ENCODE data around the gene FYTTD1.

The FYTTD1 gene

DNA sequence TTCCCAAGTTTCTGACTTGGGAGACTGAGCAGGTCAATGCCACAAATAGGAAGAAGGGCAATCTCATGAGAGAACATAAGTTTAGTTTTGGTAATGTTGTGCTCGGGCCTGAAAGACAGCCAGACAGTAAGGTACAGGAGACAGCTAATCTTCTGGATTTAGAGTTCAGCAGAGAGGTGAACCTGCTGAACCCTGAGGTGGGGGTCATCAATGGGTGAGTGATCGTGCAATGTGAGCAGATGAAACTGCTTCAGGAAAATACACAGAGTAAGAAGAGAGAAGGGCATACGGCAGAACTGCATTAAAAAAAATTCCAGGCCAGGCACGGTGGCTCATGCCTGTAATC lies 36.2 kb upstream of the FYTTD1 start:
- H3K4me3 ChIP-seq (ENCODE audit: low read length): peak overlapping the region; percentile 55
- H3K9me2 ChIP-seq (replicated peaks; ENCODE audit: control insufficient read depth, low read length): no peaks in the 10 kb centered on the region
- no peaks in the 10 kb centered on the region for H3K9me3 ChIP-seq (ENCODE audit: control insufficient read depth, insufficient read depth, low read length)
- peaks cover 64% of the 10 kb centered on the region for H3K79me2 ChIP-seq (ENCODE audit: control insufficient read depth, low read length)
- peak overlapping the region; percentile 65 for H3K27ac ChIP-seq (ENCODE audit: low read depth, low read length)
- H3F3A ChIP-seq (ENCODE audit: control insufficient read depth, insufficient read depth): peaks cover 17% of the 10 kb centered on the region
- peak overlapping the region; percentile 68 for H3K4me2 ChIP-seq (ENCODE audit: low read length)
- no peak for TF ChIP-seq EZH2phosphoT487 (IDR thresholded peaks at IDR 0.05; ENCODE audit: borderline replicate concordance, low read length)
- peaks cover 7% of the 10 kb centered on the region; the same call in 1 of the 2 replicates for H4K20me1 ChIP-seq (ENCODE audit: control insufficient read depth, insufficient read depth, low read depth, low read length)
- H3K4me1 ChIP-seq (ENCODE audit: control insufficient read depth, low read length): peaks cover 51% of the 10 kb centered on the region
- H3K27me3 ChIP-seq (ENCODE audit: control insufficient read depth, low read length): no peaks in the 10 kb centered on the region
- peaks cover 37% of the 10 kb centered on the region for H3K36me3 ChIP-seq (ENCODE audit: control insufficient read depth, low read length)

DNA sequence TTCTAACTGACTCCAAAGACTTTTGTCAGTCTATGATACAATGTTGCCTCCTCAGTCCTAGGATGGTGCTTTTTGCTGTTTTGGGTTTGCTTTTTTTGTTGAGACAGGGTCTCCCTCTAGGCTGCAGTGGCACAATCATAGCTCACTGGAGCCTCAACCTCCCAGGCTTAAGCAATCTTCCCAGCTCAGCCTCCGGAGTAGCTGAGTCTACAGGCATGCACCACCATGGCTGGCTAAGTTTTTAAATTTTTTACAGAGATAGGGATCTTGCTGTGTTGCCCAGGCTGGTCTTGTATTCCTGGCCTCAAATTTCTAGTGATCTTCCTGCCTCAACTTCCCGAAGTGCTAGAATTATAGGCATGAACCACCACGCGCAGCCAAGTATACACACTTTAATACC lies 35.4 kb upstream of the FYTTD1 start:
- Histone ChIP-seq H3K9me3 (ENCODE audit: control insufficient read depth, insufficient read depth, low read length) (no peaks in the 10 kb centered on the region), H3K27ac (ENCODE audit: low read depth, low read length) (no peak overlapping the region), H3K27me3 (ENCODE audit: control insufficient read depth, low read length) (no peaks in the 10 kb centered on the region), H3K36me3 (ENCODE audit: control insufficient read depth, low read length) (peaks cover 37% of the 10 kb centered on the region), H3K4me2 (ENCODE audit: low read length) (no peak overlapping the region), H3F3A (ENCODE audit: control insufficient read depth, insufficient read depth) (peaks cover 17% of the 10 kb centered on the region), H3K4me1 (ENCODE audit: control insufficient read depth, low read length) (peaks cover 48% of the 10 kb centered on the region), H4K20me1 (ENCODE audit: control insufficient read depth, insufficient read depth, low read depth, low read length) (peaks cover 7% of the 10 kb centered on the region; the same call in 1 of the 2 replicates), H3K9me2 (replicated peaks; ENCODE audit: control insufficient read depth, low read length) (no peaks in the 10 kb centered on the region), H3K79me2 (ENCODE audit: control insufficient read depth, low read length) (peaks cover 65% of the 10 kb centered on the region), H3K4me3 (ENCODE audit: low read length) (no peak overlapping the region)
- TF ChIP-seq CTCF (IDR thresholded peaks at IDR 0.05; ENCODE audit: low read depth, low read length, poor library complexity, severe bottlenecking) (no peak), EZH2phosphoT487 (IDR thresholded peaks at IDR 0.05; ENCODE audit: borderline replicate concordance, low read length) (no peak)

GRCh38 chr3:197718891-197719290 lies 30.8 kb upstream of the FYTTD1 start:
- TF ChIP-seq EZH2phosphoT487 (IDR thresholded peaks at IDR 0.05; ENCODE audit: borderline replicate concordance, low read length) (no peak), CTCF (IDR thresholded peaks at IDR 0.05; ENCODE audit: low read depth, low read length, poor library complexity, severe bottlenecking) (no peak)
- Histone ChIP-seq H4K20me1 (ENCODE audit: control insufficient read depth, insufficient read depth, low read depth, low read length) (0 out of 2 replicates have a peak, but pooled peaks cover 3% of the 10 kb centered on the region), H3K9me3 (ENCODE audit: control insufficient read depth, insufficient read depth, low read length) (peaks cover 15% of the 10 kb centered on the region; the same call in 1 of the 2 replicates), H3K4me3 (ENCODE audit: low read length) (no peak overlapping the region), H3K4me1 (ENCODE audit: control insufficient read depth, low read length) (peaks cover 13% of the 10 kb centered on the region), H3F3A (ENCODE audit: control insufficient read depth, insufficient read depth) (peaks cover 6% of the 10 kb centered on the region; the same call in 1 of the 2 replicates), H3K79me2 (ENCODE audit: control insufficient read depth, low read length) (peaks cover 72% of the 10 kb centered on the region), H3K27ac (ENCODE audit: low read depth, low read length) (no peak overlapping the region), H3K36me3 (ENCODE audit: control insufficient read depth, low read length) (peaks cover 53% of the 10 kb centered on the region), H3K9me2 (replicated peaks; ENCODE audit: control insufficient read depth, low read length) (no peaks in the 10 kb centered on the region), H3K27me3 (ENCODE audit: control insufficient read depth, low read length) (no peaks in the 10 kb centered on the region), H3K4me2 (ENCODE audit: low read length) (no peak overlapping the region)

- TF ChIP-seq CTCF (IDR thresholded peaks at IDR 0.05; ENCODE audit: low read depth, low read length, poor library complexity, severe bottlenecking) (no peak), EZH2phosphoT487 (IDR thresholded peaks at IDR 0.05; ENCODE audit: borderline replicate concordance, low read length) (no peak)
- Histone ChIP-seq H3K79me2 (ENCODE audit: control insufficient read depth, low read length) (peaks cover 81% of the 10 kb centered on the region), H3K4me1 (ENCODE audit: control insufficient read depth, low read length) (peaks cover 23% of the 10 kb centered on the region), H3F3A (ENCODE audit: control insufficient read depth, insufficient read depth) (0 out of 2 replicates have a peak, but pooled peaks cover 2% of the 10 kb centered on the region), H3K36me3 (ENCODE audit: control insufficient read depth, low read length) (peaks cover 51% of the 10 kb centered on the region), H3K4me2 (ENCODE audit: low read length) (no peak overlapping the region), H3K9me2 (replicated peaks; ENCODE audit: control insufficient read depth, low read length) (no peaks in the 10 kb centered on the region), H3K4me3 (ENCODE audit: low read length) (no peak overlapping the region), H3K27ac (ENCODE audit: low read depth, low read length) (no peak overlapping the region), H3K27me3 (ENCODE audit: control insufficient read depth, low read length) (no peaks in the 10 kb centered on the region), H3K9me3 (ENCODE audit: control insufficient read depth, insufficient read depth, low read length) (peaks cover 15% of the 10 kb centered on the region; the same call in 1 of the 2 replicates), H4K20me1 (ENCODE audit: control insufficient read depth, insufficient read depth, low read depth, low read length) (0 out of 2 replicates have a peak, but pooled peaks cover 3% of the 10 kb centered on the region)
These were observed 29.0 kb upstream of the FYTTD1 start for GRCh38 chr3:197720694-197721093.
